CD4-positive, alpha-beta T cell (primary cell): ENCODE results near the gene SELENOK. TPM values are rescaled to one million over a fixed set of nuclear protein-coding genes. Genes with fewer than 3 reads are reported as not detected.

Experiments
- ATAC-seq: fragments of 200-7000 bp; cut with Tn5 transposase; one replicate; pipeline ENCODE4 v1.10.0; 2022; ENCODE audit warnings: mild to moderate bottlenecking; ENCODE audit not compliant: poor library complexity
- CTCF ChIA-PET: fragments of 350-600 bp; sonication (Branson Sonifier 250); formaldehyde crosslinking; loops from one replicate; lab custom pipeline; 2021; ENCODE audit warnings: antibody characterized with exemption, inconsistent platforms; lab: Charles Lee
- POLR2A ChIA-PET: fragments of 350-600 bp; sonication (Branson Sonifier 250); formaldehyde crosslinking; loops from one replicate; lab custom pipeline; 2021; ENCODE audit warnings: antibody characterized with exemption, inconsistent platforms; lab: Charles Lee
- DNase-seq, 14 experiments: peaks; one replicate each; pipeline ENCODE4 v3.0.0-alpha.2; 2013 to 2020; ENCODE audit warnings: mixed read lengths in 2 of 14
- H3K27ac ChIP-seq, 2 donors: one replicate each; pipeline versions ENCODE4 v1.5.1 to v1.7.0; 2013; ENCODE audit warnings: low read length in 2 of 2, low read depth in 1 of 2, mild to moderate bottlenecking in 1 of 2
- H3K27me3 ChIP-seq, 2 experiments: 1 replicate in 1 of 2; 2 replicates in 1 of 2; pipeline versions ENCODE4 v1.6.1 to v1.7.0; 2013; ENCODE audit warnings: low read length in 2 of 2, control low read depth in 1 of 2, mild to moderate bottlenecking in 1 of 2, moderate library complexity in 1 of 2; ENCODE audit not compliant: insufficient read depth in 2 of 2, control insufficient read depth in 1 of 2
- H3K36me3 ChIP-seq: one replicate; pipeline ENCODE4 v1.6.1; 2013; ENCODE audit warnings: low read length, control low read depth; ENCODE audit not compliant: insufficient read depth
- H3K4me1 ChIP-seq: one replicate; pipeline ENCODE4 v1.6.1; 2013; ENCODE audit warnings: low read length, control low read depth; ENCODE audit not compliant: insufficient read depth
- H3K4me3 ChIP-seq: one replicate; pipeline ENCODE4 v1.5.1; 2013; ENCODE audit warnings: mild to moderate bottlenecking, low read length, moderate library complexity
- H3K9me3 ChIP-seq, 2 experiments: 1 replicate in 1 of 2; 2 replicates in 1 of 2; pipeline versions ENCODE4 v1.6.1 to v1.7.0; 2013; ENCODE audit warnings: low read length in 2 of 2, mild to moderate bottlenecking in 2 of 2, control low read depth in 1 of 2, moderate library complexity in 1 of 2; ENCODE audit not compliant: control insufficient read depth in 1 of 2, insufficient read depth in 1 of 2
- H3K27ac Mint-ChIP-seq: one replicate; pipeline ENCODE4 v1.8.0; 2020; ENCODE audit warnings: mixed read lengths
- H3K27me3 Mint-ChIP-seq: one replicate; pipeline ENCODE4 v1.8.0; 2021; ENCODE audit warnings: mixed read lengths
- H3K36me3 Mint-ChIP-seq: one replicate; pipeline ENCODE4 v1.8.0; 2021; ENCODE audit warnings: low read depth, mixed read lengths
- H3K4me1 Mint-ChIP-seq: one replicate; pipeline ENCODE4 v1.8.0; 2021; ENCODE audit warnings: low read depth, mixed read lengths
- H3K4me3 Mint-ChIP-seq: one replicate; pipeline ENCODE4 v1.8.0; 2020; ENCODE audit warnings: mild to moderate bottlenecking, mixed read lengths
- H3K9me3 Mint-ChIP-seq: one replicate; pipeline ENCODE4 v1.8.0; 2020; ENCODE audit warnings: mixed read lengths
- CTCF ChIP-seq: fragments of 200-600 bp; IDR thresholded peaks from one replicate; pipeline ENCODE4 v1.8.0; 2022; ENCODE audit warnings: antibody characterized with exemption, mild to moderate bottlenecking
- intact Hi-C, 2 experiments: fragments of 100-400 bp; cut with DNase I in 1 of 2; cut with micrococcal nuclease in 1 of 2; formaldehyde crosslinking; loops; one replicate each; pipeline versions ENCODE4 v1.15.1 to v1.9.0; 2023 to 2025; cut with DNase I, micrococcal nuclease
- total RNA-seq, 174 experiments: library from RNA in 2 of 174; stranded (reverse) in 2 of 174; gene quantifications; one replicate each; pipeline ENCODE4 v1.2.3 and lab custom pipeline; 2021 to 2026

SELENOK gene
- total RNA-seq, 2 experiments from 2014 or later: 153 to 159 TPM

- Histone ChIP-seq H3K36me3 (peaks cover 44% of the 10 kb centered on the region), H3K4me1 (peaks cover 21% of the 10 kb centered on the region), H3K27me3 (no peaks in the 10 kb centered on the region), H3K9me3 (no peaks in the 10 kb centered on the region), H3K27ac (no peak overlapping the region), H3K4me3 (no peak overlapping the region)
- ATAC-seq (no peak), DNase-seq (no peak)
- no peak overlapping the region for H3K27ac Mint-ChIP-seq
- intact Hi-C loops: loop anchor here in 1 of 2 experiments (5.0 to 10.0 kb wide), 2 partner anchors 627 to 760 kb away; partner anchors contain the start of gene TKT
- no peaks in the 10 kb centered on the region for H3K27me3 Mint-ChIP-seq
- ChIA-PET CTCF (interaction anchor here (0.6 kb wide), 1 partner anchor 35 kb away, joined by 3 read pairs; no protein-coding TSS in a partner anchor), POLR2A (no interaction called here)
- H3K36me3 Mint-ChIP-seq: peaks cover 75% of the 10 kb centered on the region
- no peaks in the 10 kb centered on the region for H3K9me3 Mint-ChIP-seq
- H3K4me1 Mint-ChIP-seq: peaks cover 63% of the 10 kb centered on the region
- no peak overlapping the region for H3K4me3 Mint-ChIP-seq
- no peak for TF ChIP-seq CTCF
These were observed 7.0 kb downstream of the SELENOK start for GRCh38 chr3:53884623-53885022.

DNA sequence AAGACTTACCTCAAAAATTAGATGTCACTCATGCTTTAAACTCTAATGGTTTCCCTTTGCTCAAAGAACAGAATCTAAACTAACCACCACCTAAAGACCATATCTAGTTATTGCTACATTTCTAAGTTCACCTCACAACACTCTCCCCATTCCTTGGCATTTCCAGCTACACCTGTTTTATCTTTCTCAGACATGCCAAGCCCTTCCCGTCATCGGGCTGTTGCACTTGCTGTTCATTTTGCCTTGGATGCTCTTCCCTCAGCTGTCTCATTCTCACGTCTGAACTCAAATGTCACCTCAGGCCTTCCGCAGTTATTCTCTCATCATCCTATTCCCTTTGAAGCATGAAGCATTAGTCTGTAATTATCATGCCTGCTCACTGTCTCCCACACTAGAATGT is 8.7 kb downstream of the SELENOK start:
- Mint-ChIP-seq H3K9me3 (no peaks in the 10 kb centered on the region), H3K27ac (peak overlapping the region; percentile 93), H3K4me1 (peaks cover 54% of the 10 kb centered on the region), H3K4me3 (peak overlapping the region; percentile 100), H3K36me3 (peaks cover 78% of the 10 kb centered on the region), H3K27me3 (no peaks in the 10 kb centered on the region)
- intact Hi-C loops: loop anchor here in 1 of 2 experiments (5.0 to 10.0 kb wide), 2 partner anchors 626 to 758 kb away; partner anchors contain the start of gene TKT
- no peak for DNase-seq
- H3K9me3 ChIP-seq: no peaks in the 10 kb centered on the region
- ATAC-seq: no peak
- POLR2A ChIA-PET: interaction anchor here (4.7 kb wide), 1 partner anchor 8 kb away, joined by 53 read pairs; the partner anchor contains the start of gene SELENOK
- H3K27ac ChIP-seq: no peak overlapping the region
- H3K4me3 ChIP-seq: no peak overlapping the region
- H3K27me3 ChIP-seq: no peaks in the 10 kb centered on the region
- H3K4me1 ChIP-seq: peaks cover 21% of the 10 kb centered on the region
- CTCF ChIA-PET: interaction anchor here (0.8 kb wide), 1 partner anchor 9 kb away, joined by 3 read pairs; the partner anchor contains the start of gene SELENOK
- peaks cover 59% of the 10 kb centered on the region for H3K36me3 ChIP-seq
- no peak for TF ChIP-seq CTCF

DNA sequence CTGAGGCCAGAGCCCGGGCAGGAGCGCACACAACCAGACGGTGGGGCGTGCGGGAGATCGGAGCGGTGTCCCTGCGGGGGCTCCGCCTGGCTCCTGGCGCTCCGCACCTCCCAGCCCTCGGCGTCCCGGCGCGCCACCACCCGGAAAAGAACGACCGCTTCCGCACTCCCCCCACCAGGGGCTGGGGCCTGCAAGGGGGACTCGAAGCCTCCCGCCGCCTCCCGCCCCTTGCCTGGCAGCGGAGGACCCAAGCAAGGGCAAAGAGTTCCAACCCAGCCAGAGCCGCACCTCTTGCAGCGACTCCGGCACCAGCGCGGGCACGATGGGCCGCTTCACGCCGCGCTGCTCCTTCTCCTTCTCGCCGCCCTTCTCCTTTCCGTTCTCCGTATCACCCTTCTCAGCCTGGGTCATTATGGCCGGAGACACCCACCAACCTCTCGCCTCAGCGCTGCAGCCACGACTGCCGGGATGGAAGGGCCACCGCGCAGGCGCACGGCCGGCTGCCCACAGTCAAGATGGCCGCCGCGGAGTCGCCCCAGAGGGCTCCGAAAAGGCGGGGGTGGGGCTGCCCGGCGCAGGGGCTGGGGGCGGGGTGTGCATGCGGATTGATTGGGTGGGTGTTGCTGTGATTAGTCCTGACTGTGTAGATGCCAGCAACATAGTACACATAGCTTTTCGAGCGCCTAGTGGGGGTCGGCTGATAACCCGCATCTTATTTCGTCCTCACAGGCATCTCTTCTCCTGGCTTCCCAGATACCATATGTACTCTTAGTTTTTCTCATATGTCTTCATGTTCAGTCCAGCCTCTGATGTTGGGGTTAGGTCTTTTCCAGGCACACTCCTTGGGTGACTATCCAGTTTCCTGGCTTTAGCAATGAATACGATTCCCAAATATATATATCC is 9.7 kb downstream of the SELENOK start, which contains the start of gene ACTR8:
Gene ACTR8, minus strand, starts transcription at position 462 of the 903 bp plus-strand sequence. Its CDS starts 51 bp downstream, at position 411.
- TF ChIP-seq CTCF: no peak
- Mint-ChIP-seq H3K36me3 (peaks cover 78% of the 10 kb centered on the region), H3K4me1 (peaks cover 44% of the 10 kb centered on the region), H3K27ac (peak within 1 kb of the TSS; percentile 93), H3K9me3 (no peaks in the 10 kb centered on the region), H3K4me3 (peak within 1 kb of the TSS; percentile 100), H3K27me3 (no peaks in the 10 kb centered on the region)
- ATAC-seq (peak; percentile 88), DNase-seq (peak; percentile 73 to 91 (median 83))
- intact Hi-C loops: loop anchor here in 1 of 2 experiments (1.0 to 10.0 kb wide), 4 partner anchors 8 to 757 kb away; partner anchors contain the start of gene TKT
- Histone ChIP-seq H3K4me3 (peak within 1 kb of the TSS; percentile 82), H3K36me3 (peaks cover 62% of the 10 kb centered on the region), H3K9me3 (no peaks in the 10 kb centered on the region), H3K27ac (peak within 1 kb of the TSS; percentile 65 to 78), H3K27me3 (no peaks in the 10 kb centered on the region), H3K4me1 (peaks cover 21% of the 10 kb centered on the region)
- POLR2A ChIA-PET: interaction anchor here (1.2 to 4.7 kb wide), 2 partner anchors 10 to 535 kb away, joined by 4 to 53 read pairs; partner anchors contain the start of genes DCP1A and SELENOK
- CTCF ChIA-PET: interaction anchor here (1.2 kb wide), 1 partner anchor 8 kb away, joined by 3 read pairs; no protein-coding TSS in a partner anchor
